ENCODE measurements around the gene C10orf90.

Gene C10orf90

GRCh38 chr10:126475074-126475691, 195.3 kb downstream of the C10orf90 start:
- H3K27me3 ChIP-seq (replicated peaks; ENCODE audit: control insufficient read depth, insufficient read depth, low read length): no peaks in the 10 kb centered on the region
- no peak for TF ChIP-seq CTCF (IDR thresholded peaks at IDR 0.05; ENCODE audit: insufficient read depth, low read length, poor library complexity, severe bottlenecking)
- no peak overlapping the region for H3K4me3 ChIP-seq (replicated peaks; ENCODE audit: low read depth, low read length)
- H3K36me3 ChIP-seq (ENCODE audit: control insufficient read depth, insufficient read depth, low read length): no peaks in the 10 kb centered on the region
- no peak for DNase-seq (ENCODE audit: extremely low read depth, insufficient read length)

- no peak overlapping the region for H3K4me3 ChIP-seq (replicated peaks; ENCODE audit: low read depth, low read length)
- H3K36me3 ChIP-seq (ENCODE audit: control insufficient read depth, insufficient read depth, low read length): no peaks in the 10 kb centered on the region
- TF ChIP-seq CTCF (IDR thresholded peaks at IDR 0.05; ENCODE audit: insufficient read depth, low read length, poor library complexity, severe bottlenecking): no peak
- H3K27me3 ChIP-seq (replicated peaks; ENCODE audit: control insufficient read depth, insufficient read depth, low read length): no peaks in the 10 kb centered on the region
- DNase-seq (ENCODE audit: extremely low read depth, insufficient read length): no peak
These were observed 196.5 kb downstream of the C10orf90 start for GRCh38 chr10:126474031-126474430.

GRCh38 chr10:126470991-126471390, 199.5 kb downstream of the C10orf90 start:
- H3K4me3 ChIP-seq (replicated peaks; ENCODE audit: low read depth, low read length): no peak overlapping the region
- DNase-seq (ENCODE audit: extremely low read depth, insufficient read length): no peak
- no peaks in the 10 kb centered on the region for H3K36me3 ChIP-seq (ENCODE audit: control insufficient read depth, insufficient read depth, low read length)
- H3K27me3 ChIP-seq (replicated peaks; ENCODE audit: control insufficient read depth, insufficient read depth, low read length): no peaks in the 10 kb centered on the region
- TF ChIP-seq CTCF (IDR thresholded peaks at IDR 0.05; ENCODE audit: insufficient read depth, low read length, poor library complexity, severe bottlenecking): no peak

GRCh38 chr10:126469692-126470091, 200.8 kb downstream of the C10orf90 start:
- no peak for DNase-seq (ENCODE audit: extremely low read depth, insufficient read length)
- Histone ChIP-seq H3K4me3 (replicated peaks; ENCODE audit: low read depth, low read length) (no peak overlapping the region), H3K27me3 (replicated peaks; ENCODE audit: control insufficient read depth, insufficient read depth, low read length) (no peaks in the 10 kb centered on the region), H3K36me3 (ENCODE audit: control insufficient read depth, insufficient read depth, low read length) (no peaks in the 10 kb centered on the region)
- TF ChIP-seq CTCF (IDR thresholded peaks at IDR 0.05; ENCODE audit: insufficient read depth, low read length, poor library complexity, severe bottlenecking): no peak

GRCh38 chr10:126468876-126469643, 201.4 kb downstream of the C10orf90 start:
- Histone ChIP-seq H3K4me3 (replicated peaks; ENCODE audit: low read depth, low read length) (no peak overlapping the region), H3K36me3 (ENCODE audit: control insufficient read depth, insufficient read depth, low read length) (no peaks in the 10 kb centered on the region), H3K27me3 (replicated peaks; ENCODE audit: control insufficient read depth, insufficient read depth, low read length) (no peaks in the 10 kb centered on the region)
- DNase-seq (ENCODE audit: extremely low read depth, insufficient read length): no peak
- no peak for TF ChIP-seq CTCF (IDR thresholded peaks at IDR 0.05; ENCODE audit: insufficient read depth, low read length, poor library complexity, severe bottlenecking)

All from GM06990 (cell line).